ENCODE results near the gene OR4B1.

- no peak for TF ChIP-seq CTCF (conservative IDR thresholded peaks at IDR 0.05; ENCODE audit: low read depth, low read length)
- no peak for TF ChIP-seq EZH2 (IDR thresholded peaks at IDR 0.05; ENCODE audit: borderline replicate concordance, low read depth, low read length, poor library complexity, severe bottlenecking)
Observed at GRCh38 chr11:48261600-48261999, 45.0 kb downstream of the OR4B1 start.
